ENCODE measurements around the gene TAF8.

The TAF8 gene

DNA sequence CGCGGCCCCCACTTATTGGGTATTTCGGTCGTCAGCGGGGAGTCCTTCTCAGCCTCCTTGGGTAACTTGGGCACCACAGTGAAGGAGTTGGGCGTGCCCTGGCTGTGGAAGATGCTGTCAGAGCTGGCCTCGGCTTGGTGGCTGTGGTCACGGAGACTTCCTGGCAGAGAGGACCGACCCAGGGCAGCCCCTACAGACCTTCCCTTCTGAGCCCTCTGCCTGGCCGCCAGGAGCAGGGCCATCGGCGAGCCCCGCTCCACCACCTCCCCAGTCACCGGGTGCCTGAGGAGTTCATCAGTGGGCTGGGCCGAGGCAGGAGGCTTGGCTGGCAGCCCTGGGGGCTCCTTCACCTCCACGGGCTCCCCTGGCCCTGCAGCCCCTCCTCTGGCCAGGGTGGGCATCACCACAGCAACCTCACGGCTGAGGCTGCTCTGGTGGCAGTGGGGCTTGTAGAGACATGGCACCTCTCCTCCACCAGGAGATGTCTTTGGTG lies 54.9 kb downstream of the TAF8 start:
- TF ChIP-seq CTCF (conservative IDR thresholded peaks at IDR 0.05; ENCODE audit: low read depth, low read length) = no peak
- no peak overlapping the region for H3K9ac ChIP-seq
- no peak overlapping the region for H3K4me3 ChIP-seq (IDR thresholded peaks at IDR 0.05; ENCODE audit: insufficient read depth, low read depth, low read length)
- no peak overlapping the region for H2AFZ ChIP-seq (ENCODE audit: low read depth)
- H3K27me3 ChIP-seq (ENCODE audit: insufficient read depth, low read depth) = no peaks in the 10 kb centered on the region; the same call in 1 of the 2 replicates
- H3K36me3 ChIP-seq (ENCODE audit: insufficient read depth) = no peaks in the 10 kb centered on the region
- H3K27ac ChIP-seq = no peak overlapping the region
- H4K20me1 ChIP-seq (ENCODE audit: insufficient read depth) = no peaks in the 10 kb centered on the region
- H3K4me2 ChIP-seq = no peak overlapping the region
- no peaks in the 10 kb centered on the region for H3K4me1 ChIP-seq (ENCODE audit: low read depth, poor library complexity, severe bottlenecking)
- H3K79me2 ChIP-seq (ENCODE audit: insufficient read depth, low read depth) = no peaks in the 10 kb centered on the region

- no peak for TF ChIP-seq CTCF (conservative IDR thresholded peaks at IDR 0.05; ENCODE audit: low read depth, low read length)
- H3K36me3 ChIP-seq (ENCODE audit: insufficient read depth) = no peaks in the 10 kb centered on the region
Measured at GRCh38 chr6:42105709-42106108, 55.4 kb downstream of the TAF8 start.

GRCh38 chr6:42106112-42107023 lies 56.0 kb downstream of the TAF8 start:
- H3K9ac ChIP-seq = no peak overlapping the region
- H3K36me3 ChIP-seq (ENCODE audit: insufficient read depth) = no peaks in the 10 kb centered on the region
- no peaks in the 10 kb centered on the region for H3K4me1 ChIP-seq (ENCODE audit: low read depth, poor library complexity, severe bottlenecking)
- no peak overlapping the region for H3K4me3 ChIP-seq (IDR thresholded peaks at IDR 0.05; ENCODE audit: insufficient read depth, low read depth, low read length)
- H4K20me1 ChIP-seq (ENCODE audit: insufficient read depth) = no peaks in the 10 kb centered on the region
- no peak overlapping the region for H3K4me2 ChIP-seq
- H3K27ac ChIP-seq = no peak overlapping the region
- no peak for TF ChIP-seq CTCF (conservative IDR thresholded peaks at IDR 0.05; ENCODE audit: low read depth, low read length)
- H3K79me2 ChIP-seq (ENCODE audit: insufficient read depth, low read depth) = no peaks in the 10 kb centered on the region
- H3K27me3 ChIP-seq (ENCODE audit: insufficient read depth, low read depth) = no peaks in the 10 kb centered on the region; the same call in 1 of the 2 replicates
- no peak overlapping the region for H2AFZ ChIP-seq (ENCODE audit: low read depth)

More at GRCh38 chr6:42105709-42106108, 55.4 kb downstream of the TAF8 start:
- Histone ChIP-seq H2AFZ (ENCODE audit: low read depth) (no peak overlapping the region), H3K27me3 (ENCODE audit: insufficient read depth, low read depth) (no peaks in the 10 kb centered on the region; the same call in 1 of the 2 replicates), H3K4me1 (ENCODE audit: low read depth, poor library complexity, severe bottlenecking) (no peaks in the 10 kb centered on the region), H3K9ac (no peak overlapping the region), H3K4me3 (IDR thresholded peaks at IDR 0.05; ENCODE audit: insufficient read depth, low read depth, low read length) (no peak overlapping the region), H3K79me2 (ENCODE audit: insufficient read depth, low read depth) (no peaks in the 10 kb centered on the region), H4K20me1 (ENCODE audit: insufficient read depth) (no peaks in the 10 kb centered on the region), H3K27ac (no peak overlapping the region), H3K4me2 (no peak overlapping the region)

- Histone ChIP-seq H4K20me1 (ENCODE audit: insufficient read depth) (no peaks in the 10 kb centered on the region), H3K27ac (no peak overlapping the region), H3K27me3 (ENCODE audit: insufficient read depth, low read depth) (no peaks in the 10 kb centered on the region; the same call in 1 of the 2 replicates), H3K4me2 (no peak overlapping the region), H3K4me3 (IDR thresholded peaks at IDR 0.05; ENCODE audit: insufficient read depth, low read depth, low read length) (no peak overlapping the region), H3K4me1 (ENCODE audit: low read depth, poor library complexity, severe bottlenecking) (no peaks in the 10 kb centered on the region), H3K79me2 (ENCODE audit: insufficient read depth, low read depth) (no peaks in the 10 kb centered on the region), H2AFZ (ENCODE audit: low read depth) (no peak overlapping the region), H3K9ac (no peak overlapping the region), H3K36me3 (ENCODE audit: insufficient read depth) (no peaks in the 10 kb centered on the region)
- no peak for TF ChIP-seq CTCF (conservative IDR thresholded peaks at IDR 0.05; ENCODE audit: low read depth, low read length)
Measured at GRCh38 chr6:42108071-42108470, 57.7 kb downstream of the TAF8 start.
